GM13976 (cell line): ENCODE measurements around the gene CASD1.

Experiments used
- DNase-seq: peaks from one replicate; pipeline ENCODE4 v3.0.0; 2012; ENCODE audit warnings: low spot score
- CTCF ChIP-seq: IDR thresholded peaks from 2 replicates; pipeline ENCODE4 v1.5.1; 2012; ENCODE audit warnings: borderline replicate concordance, mild to moderate bottlenecking; ENCODE audit not compliant: insufficient read depth; ENCODE audit errors: extremely low read depth, missing control alignments, control extremely low read depth
- in situ Hi-C: fragments of 300-500 bp; cut with MboI; formaldehyde crosslinking; loops from one replicate; pipeline ENCODE4 v1.12.0; 2022; ENCODE audit warnings: low sequenced_read_pairs, mixed read lengths, inconsistent platforms; ENCODE audit not compliant: unreplicated experiment

CASD1 gene

GRCh38 chr7:94478648-94479214 is 30.9 kb upstream of the CASD1 start:
- no peak for DNase-seq
- TF ChIP-seq CTCF, result no peak
- in situ Hi-C loops, result no loop called here

GRCh38 chr7:94481279-94481678 is 28.3 kb upstream of the CASD1 start:
- in situ Hi-C loops, result no loop called here
- no peak for TF ChIP-seq CTCF
- DNase-seq, result no peak

GRCh38 chr7:94482796-94483195 is 26.8 kb upstream of the CASD1 start:
- in situ Hi-C loops, result no loop called here
- TF ChIP-seq CTCF, result no peak
- DNase-seq, result no peak

DNA sequence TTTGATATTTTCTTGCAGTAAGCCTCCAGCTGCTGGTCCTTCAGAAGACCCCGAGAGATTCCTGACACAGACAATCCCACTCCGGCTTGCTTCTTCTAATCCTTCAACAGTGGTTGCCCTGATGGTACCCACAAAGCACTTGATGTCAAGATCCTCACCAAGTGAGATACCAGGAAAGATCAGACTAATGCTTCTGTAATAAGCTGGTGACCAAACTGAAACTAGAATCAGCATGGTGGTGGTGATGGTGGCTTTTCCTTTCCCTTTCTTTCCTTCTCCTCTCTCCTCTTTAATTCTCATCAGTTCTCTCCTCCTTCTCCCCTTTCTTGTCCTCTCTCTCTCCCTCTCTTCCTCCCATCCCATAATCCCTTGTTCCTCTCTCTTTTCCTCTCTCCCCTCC is 25.8 kb upstream of the CASD1 start:
- DNase-seq, result no peak
- in situ Hi-C loops, result no loop called here
- TF ChIP-seq CTCF, result no peak

DNA sequence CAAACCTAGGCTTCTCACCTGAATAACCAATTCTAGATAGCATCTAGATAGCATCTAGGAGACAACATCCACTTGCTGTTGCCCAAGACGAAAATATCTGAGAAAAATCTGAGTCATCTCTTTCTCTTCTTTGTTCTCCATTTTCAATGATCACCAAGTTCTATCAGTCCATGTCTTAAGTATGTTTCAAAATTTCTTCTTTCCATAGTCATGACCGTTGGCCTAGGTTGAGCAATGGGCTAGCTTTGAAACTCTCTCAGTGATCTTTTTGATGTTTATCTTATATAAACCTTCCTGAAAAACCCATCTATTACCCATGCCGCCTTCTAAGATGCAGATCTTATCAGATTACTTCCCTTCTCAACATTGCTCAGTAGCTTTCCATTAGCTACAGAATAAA is 23.4 kb upstream of the CASD1 start:
- no peak for DNase-seq
- in situ Hi-C loops, result no loop called here
- no peak for TF ChIP-seq CTCF

GRCh38 chr7:94491410-94491809 is 18.2 kb upstream of the CASD1 start:
- no peak for DNase-seq
- in situ Hi-C loops, result no loop called here
- no peak for TF ChIP-seq CTCF

- peak; percentile 62 for DNase-seq
- in situ Hi-C loops, result no loop called here
- no peak for TF ChIP-seq CTCF
Measured at GRCh38 chr7:94492601-94493000, 17.0 kb upstream of the CASD1 start.
